T-helper 2 cell treated with Interferon-gamma antibody and Interleukin-4, amounts not matched to agents 5 μg/mL and 100 μg/mL, for 36 hours (primary cell): ENCODE data around the gene TLR2.
A peak's percentile ranks its signal among the peaks of the same experiment; 100 is the strongest.

Experiments
- DNase-seq: peaks from one replicate; pipeline ENCODE4 v3.0.0; 2021; ENCODE audit warnings: low spot score
- H3K27ac Mint-ChIP-seq: one replicate; pipeline ENCODE4 v1.8.0; 2021; ENCODE audit warnings: mild to moderate bottlenecking, mixed read lengths
- H3K27me3 Mint-ChIP-seq: one replicate; pipeline ENCODE4 v1.8.0; 2021; ENCODE audit warnings: low read depth, mixed read lengths
- H3K36me3 Mint-ChIP-seq: one replicate; pipeline ENCODE4 v1.8.0; 2021; ENCODE audit warnings: low read depth, mixed read lengths
- H3K4me1 Mint-ChIP-seq: one replicate; pipeline ENCODE4 v1.8.0; 2021; ENCODE audit warnings: low read depth, mixed read lengths
- H3K4me3 Mint-ChIP-seq: one replicate; pipeline ENCODE4 v1.8.0; 2022; ENCODE audit warnings: mild to moderate bottlenecking, moderate library complexity, mixed read lengths
- H3K9me3 Mint-ChIP-seq: one replicate; pipeline ENCODE4 v1.8.0; 2021; ENCODE audit warnings: mixed read lengths

Gene TLR2

DNA sequence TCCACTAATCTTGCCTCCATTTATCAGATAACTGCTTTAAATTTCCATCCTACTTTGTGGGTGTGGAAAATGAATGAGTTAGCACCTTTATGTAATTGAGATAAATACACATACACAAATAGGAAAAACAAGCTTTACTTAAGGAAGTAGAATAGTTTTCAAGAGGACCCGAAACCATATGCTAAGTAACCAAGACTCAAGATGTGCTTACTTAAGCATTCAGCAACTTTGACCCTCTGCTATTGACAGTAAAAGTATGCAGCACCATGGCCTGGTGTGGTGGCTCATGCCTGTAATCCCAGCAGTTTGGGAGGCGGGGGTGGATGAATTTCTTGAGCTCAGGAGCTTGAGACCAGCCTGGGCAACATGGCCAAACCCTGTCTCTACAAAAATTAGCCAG lies 45.8 kb downstream of the TLR2 start:
- no peak overlapping the region for H3K27ac Mint-ChIP-seq

DNA sequence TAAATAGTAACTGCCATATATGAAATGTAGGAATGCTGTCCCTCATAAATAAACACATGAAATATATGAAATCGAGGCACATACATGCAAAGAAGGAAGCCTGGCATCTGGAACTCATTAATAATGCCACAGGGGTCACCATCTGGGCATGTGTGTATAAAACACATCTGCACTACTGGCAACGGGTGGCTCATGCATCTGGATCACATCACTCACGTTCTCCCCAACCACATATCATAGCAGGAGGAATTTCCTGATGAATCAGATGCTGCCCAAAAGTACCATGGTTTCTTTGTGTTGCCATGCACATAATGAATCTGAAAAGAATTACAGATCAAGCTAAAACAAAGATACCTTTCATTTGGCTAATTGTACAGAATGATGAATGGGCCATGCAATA lies 47.2 kb downstream of the TLR2 start:
- Mint-ChIP-seq H3K4me3 (no peak overlapping the region), H3K27ac (no peak overlapping the region)

More for the DNA sequence above, 45.8 kb downstream of the TLR2 start:
- H3K27me3 Mint-ChIP-seq = peaks cover 55% of the 10 kb centered on the region
- H3K4me3 Mint-ChIP-seq = no peak overlapping the region
- peaks cover under 1% of the 10 kb centered on the region for H3K9me3 Mint-ChIP-seq
- peaks cover under 1% of the 10 kb centered on the region for H3K36me3 Mint-ChIP-seq
- no peak for DNase-seq
- H3K4me1 Mint-ChIP-seq = peaks cover 10% of the 10 kb centered on the region

DNA sequence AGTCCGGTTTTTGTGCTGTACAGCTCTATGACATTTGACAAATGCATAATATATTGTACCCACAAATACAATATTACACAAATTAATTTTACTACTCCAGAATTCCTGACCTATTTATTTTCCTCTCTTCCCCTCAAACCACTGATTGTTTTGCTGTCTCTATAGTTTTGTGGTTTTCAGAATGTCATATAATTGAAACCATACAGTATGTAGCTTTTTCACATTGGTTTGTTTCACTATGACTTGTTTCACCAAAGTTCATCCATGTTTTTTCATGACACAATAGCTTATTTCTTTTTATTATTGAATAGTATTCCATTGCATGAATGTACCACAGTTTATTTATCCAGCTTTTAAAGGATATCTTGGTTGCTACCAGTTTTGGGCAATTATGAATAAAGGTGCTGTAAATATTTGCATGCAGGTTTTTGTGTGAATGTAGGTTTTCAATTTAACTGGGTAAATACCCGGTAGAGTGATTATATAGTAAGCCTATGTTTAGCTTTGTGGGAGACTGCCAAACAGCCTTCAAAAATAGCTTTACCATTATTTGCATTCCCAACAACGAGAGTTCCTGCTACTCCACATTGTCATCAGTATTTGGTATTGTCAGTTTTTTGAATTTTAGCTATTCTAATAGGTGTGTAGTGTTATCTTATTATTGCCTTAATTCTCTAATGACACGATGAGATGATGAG lies 49.8 kb downstream of the TLR2 start:
- Mint-ChIP-seq H3K9me3 (peaks cover 9% of the 10 kb centered on the region), H3K4me1 (peaks cover 20% of the 10 kb centered on the region), H3K36me3 (peaks cover 3% of the 10 kb centered on the region), H3K4me3 (no peak overlapping the region), H3K27ac (no peak overlapping the region), H3K27me3 (peaks cover 58% of the 10 kb centered on the region)
- DNase-seq = no peak

More for the DNA sequence above, 47.2 kb downstream of the TLR2 start:
- DNase-seq = no peak
- Mint-ChIP-seq H3K36me3 (peaks cover 3% of the 10 kb centered on the region), H3K9me3 (peaks cover 6% of the 10 kb centered on the region), H3K4me1 (peaks cover 19% of the 10 kb centered on the region), H3K27me3 (peaks cover 67% of the 10 kb centered on the region)

DNA sequence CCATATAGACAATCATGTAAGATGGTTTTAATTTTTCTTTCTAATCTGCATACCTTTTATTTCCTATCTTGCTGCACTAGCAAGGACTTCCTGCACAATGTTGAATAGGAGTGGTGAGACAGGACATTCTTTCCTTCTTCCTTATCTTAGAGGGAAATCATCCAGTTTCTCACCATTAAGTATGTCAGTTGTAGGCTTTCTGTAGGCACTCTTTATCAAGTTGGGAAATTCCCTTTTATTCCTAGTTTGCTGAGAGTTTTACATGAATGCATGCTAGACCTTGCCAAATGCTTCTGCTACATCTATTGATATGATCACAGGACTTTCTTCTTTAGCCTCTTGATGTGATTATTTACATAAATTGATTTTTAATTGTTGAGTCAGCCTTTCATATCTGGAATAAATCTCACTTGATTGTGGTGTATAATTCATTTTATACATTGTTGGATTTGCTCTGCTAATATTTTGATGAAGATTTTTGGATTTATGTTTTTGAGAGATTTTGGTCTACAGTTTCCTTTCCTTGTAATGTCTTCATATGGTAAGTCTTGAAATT lies 51.9 kb downstream of the TLR2 start:
- Mint-ChIP-seq H3K36me3 (peaks cover 3% of the 10 kb centered on the region), H3K27ac (no peak overlapping the region), H3K27me3 (peaks cover 60% of the 10 kb centered on the region), H3K4me1 (peaks cover 20% of the 10 kb centered on the region), H3K9me3 (peaks cover 16% of the 10 kb centered on the region), H3K4me3 (no peak overlapping the region)
- no peak for DNase-seq

DNA sequence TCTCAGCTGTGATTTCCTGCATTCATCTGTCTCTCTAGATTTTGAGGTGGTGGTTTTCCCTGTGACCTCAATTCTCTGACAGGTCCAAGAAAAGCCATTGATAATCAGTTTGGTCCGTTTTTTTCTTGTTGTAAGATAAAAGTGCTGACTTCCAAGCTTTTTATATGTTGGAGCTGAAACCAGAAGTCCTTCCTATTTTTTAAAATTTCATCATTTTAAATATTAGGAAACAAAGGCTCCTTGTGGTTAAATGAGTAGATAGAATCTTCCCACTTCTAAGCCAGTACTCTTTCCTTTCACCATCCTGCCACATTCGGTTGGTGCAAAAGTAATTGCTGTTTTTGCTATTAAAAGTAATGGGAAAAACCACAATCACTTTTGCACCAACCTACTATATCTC lies 57.5 kb downstream of the TLR2 start:
- no peak overlapping the region for H3K4me3 Mint-ChIP-seq
- no peak for DNase-seq
- H3K4me1 Mint-ChIP-seq = no peaks in the 10 kb centered on the region
- H3K9me3 Mint-ChIP-seq = peaks cover 7% of the 10 kb centered on the region
- no peaks in the 10 kb centered on the region for H3K36me3 Mint-ChIP-seq
- H3K27ac Mint-ChIP-seq = no peak overlapping the region
- peaks cover 24% of the 10 kb centered on the region for H3K27me3 Mint-ChIP-seq

DNA sequence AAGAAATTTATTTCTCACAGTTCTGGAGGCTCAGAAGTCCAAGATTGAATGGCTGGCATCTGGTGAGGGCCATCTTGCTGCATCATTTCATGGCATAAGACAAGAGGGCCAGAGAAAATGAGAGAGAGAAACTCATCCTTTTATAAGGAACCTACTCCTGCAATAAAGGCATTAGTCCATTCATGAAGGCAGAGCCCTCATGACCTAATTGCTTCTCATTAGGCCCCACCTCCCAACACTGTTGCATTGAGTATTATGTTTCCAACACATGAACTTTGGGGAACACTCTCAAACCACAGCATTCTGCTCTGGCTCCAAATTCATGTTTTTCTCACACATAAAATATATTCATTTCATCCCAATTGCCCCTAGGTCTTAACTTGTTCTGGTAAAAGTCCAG lies 61.6 kb downstream of the TLR2 start:
- DNase-seq = no peak
- Mint-ChIP-seq H3K9me3 (peaks cover 3% of the 10 kb centered on the region), H3K27ac (no peak overlapping the region), H3K4me1 (peaks cover 6% of the 10 kb centered on the region), H3K27me3 (peaks cover 22% of the 10 kb centered on the region), H3K4me3 (no peak overlapping the region), H3K36me3 (no peaks in the 10 kb centered on the region)

DNA sequence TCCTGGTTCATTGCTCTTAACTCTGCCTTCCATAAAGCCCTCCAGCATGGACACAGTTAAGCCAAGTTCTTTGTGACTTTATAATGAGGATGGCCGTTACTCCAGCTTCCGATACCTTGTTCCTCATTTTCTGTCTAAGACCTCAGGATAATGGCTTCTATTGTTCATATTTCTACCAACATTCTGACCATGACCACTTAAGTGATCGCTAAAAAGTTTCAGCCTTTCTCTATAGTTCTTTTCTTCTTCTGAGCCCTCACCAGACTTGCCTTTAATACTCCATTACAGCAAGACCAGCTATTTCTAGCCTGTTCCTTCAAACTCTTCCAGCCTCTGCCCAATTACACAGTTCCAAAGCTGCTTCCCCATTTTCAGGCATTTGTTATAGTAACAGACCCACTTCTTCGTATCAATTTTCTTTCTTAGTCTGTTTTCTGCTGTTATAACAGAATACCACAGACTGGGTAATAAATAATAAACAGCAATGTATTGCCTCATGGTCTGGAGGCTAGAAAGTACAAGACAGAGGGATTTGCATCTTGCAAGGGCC lies 63.4 kb downstream of the TLR2 start:
- Mint-ChIP-seq H3K4me3 (no peak overlapping the region), H3K36me3 (no peaks in the 10 kb centered on the region), H3K27ac (no peak overlapping the region), H3K9me3 (no peaks in the 10 kb centered on the region), H3K27me3 (peaks cover 28% of the 10 kb centered on the region), H3K4me1 (peaks cover 6% of the 10 kb centered on the region)
- DNase-seq = no peak

DNA sequence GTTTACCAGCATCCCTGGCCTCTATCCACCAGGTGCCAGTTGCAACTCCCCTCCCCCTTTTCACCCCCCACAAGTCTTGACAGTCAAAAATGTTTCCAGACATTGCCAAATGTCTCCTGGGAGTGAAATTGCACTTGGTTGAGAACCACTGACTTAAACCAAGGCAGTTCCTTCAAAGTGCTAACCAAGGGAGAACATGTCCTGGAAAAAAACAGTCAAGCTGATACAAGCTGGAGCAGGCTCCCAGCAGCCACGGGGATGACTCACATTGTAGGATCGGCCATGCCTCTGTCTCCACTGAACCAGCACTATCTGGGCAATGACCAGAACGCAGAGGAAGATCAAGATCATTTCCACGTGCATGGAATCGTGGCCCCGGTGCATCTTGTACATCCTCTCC lies 64.3 kb downstream of the TLR2 start:
- Mint-ChIP-seq H3K4me1 (peaks cover 6% of the 10 kb centered on the region), H3K27ac (no peak overlapping the region), H3K36me3 (no peaks in the 10 kb centered on the region), H3K27me3 (peaks cover 24% of the 10 kb centered on the region), H3K4me3 (no peak overlapping the region), H3K9me3 (no peaks in the 10 kb centered on the region)
- no peak for DNase-seq

DNA sequence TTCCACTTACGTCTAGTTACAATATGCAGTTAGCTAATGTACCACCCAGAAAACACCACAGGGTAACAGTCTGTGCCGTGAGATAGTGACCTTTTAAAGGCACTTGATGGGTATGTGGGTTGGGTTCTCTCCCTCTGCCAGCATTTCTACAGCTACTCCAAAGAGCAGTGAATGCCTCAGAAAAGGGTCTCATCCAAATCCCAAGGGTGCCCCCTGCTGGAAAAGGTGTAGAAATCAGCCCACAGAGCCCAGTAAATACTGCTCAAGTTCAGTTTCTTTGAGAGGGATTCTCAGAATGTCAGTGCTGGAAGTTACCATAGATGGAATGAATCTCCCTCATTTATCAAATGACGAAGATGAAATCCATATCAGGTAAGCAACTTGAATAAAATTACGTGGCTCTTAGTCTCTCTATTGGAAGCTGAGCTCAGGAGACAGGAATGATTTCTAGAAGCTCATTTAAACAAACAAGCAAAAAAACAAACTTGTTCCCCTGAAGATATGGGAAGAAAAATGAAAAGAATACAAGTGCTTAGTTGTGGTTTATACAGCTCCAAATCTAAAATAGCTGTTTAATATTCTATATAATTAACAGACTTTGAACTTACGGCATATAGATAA lies 66.2 kb downstream of the TLR2 start:
- no peaks in the 10 kb centered on the region for H3K36me3 Mint-ChIP-seq
- H3K27me3 Mint-ChIP-seq = peaks cover 26% of the 10 kb centered on the region
- no peaks in the 10 kb centered on the region for H3K9me3 Mint-ChIP-seq
- H3K4me1 Mint-ChIP-seq = peaks cover 8% of the 10 kb centered on the region
- DNase-seq = peak; percentile 57
- H3K4me3 Mint-ChIP-seq = no peak overlapping the region
- H3K27ac Mint-ChIP-seq = no peak overlapping the region

DNA sequence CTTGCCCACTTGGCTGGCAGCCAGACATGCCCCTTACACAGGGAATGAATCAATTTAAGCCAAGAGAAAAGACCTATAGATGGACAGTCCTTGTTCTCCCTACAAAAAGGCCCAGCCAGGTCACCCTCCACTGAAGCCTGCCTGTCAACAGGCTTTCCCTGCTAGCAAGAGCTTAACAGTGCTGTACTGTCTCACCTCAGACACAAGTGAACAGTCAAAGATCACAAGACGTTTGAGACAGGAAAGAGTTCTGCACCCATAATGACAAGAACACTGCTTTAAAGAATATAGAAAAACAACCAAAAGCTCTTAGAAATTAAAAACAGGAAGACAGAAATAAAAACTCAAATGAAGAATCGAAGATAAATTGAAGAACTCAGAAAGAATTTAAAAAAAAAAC lies 71.1 kb downstream of the TLR2 start:
- H3K27me3 Mint-ChIP-seq = peaks cover 50% of the 10 kb centered on the region

More for the DNA sequence above, 71.1 kb downstream of the TLR2 start:
- DNase-seq = no peak
- Mint-ChIP-seq H3K36me3 (no peaks in the 10 kb centered on the region), H3K27ac (no peak overlapping the region), H3K9me3 (no peaks in the 10 kb centered on the region), H3K4me3 (no peak overlapping the region), H3K4me1 (peaks cover 5% of the 10 kb centered on the region)
